Brain pericyte (primary cell): Measurements from ENCODE around the gene TBCK.

Experiments used
- DNase-seq: peaks from one replicate; pipeline ENCODE4 v3.0.0-alpha.2; 2012; ENCODE audit warnings: low read depth, low spot score

Gene TBCK

GRCh38 chr4:105994061-105994460 lies 321.9 kb downstream of the TBCK start:
- no peak for DNase-seq

- no peak for DNase-seq
Observed at GRCh38 chr4:105992641-105993305, 323.2 kb downstream of the TBCK start.

GRCh38 chr4:105991726-105992125 lies 324.3 kb downstream of the TBCK start:
- no peak for DNase-seq
